ENCODE data around the gene MIB1.
"Not testable (repeated sequence)": the region's sequence is repeated elsewhere in the genome, so short reads cannot be mapped to it uniquely, and the experiment has no call there.

GRCh38 chr18:21736926-21737325 lies 3.7 kb upstream of the MIB1 start:
- not testable (repeated sequence) for TF ChIP-seq EZH2 (IDR thresholded peaks at IDR 0.05; ENCODE audit: low read length, missing control alignments); CTCF (conservative IDR thresholded peaks at IDR 0.05 in 1 of 2, IDR thresholded peaks at IDR 0.05 in 1 of 2; ENCODE audit: low read depth in 1 of 2, low read length in 2 of 2)

Data from fibroblast of lung (primary cell).